Urothelium cell line (cell line): ENCODE data around the gene ISG15.
"Not testable (repeated sequence)": the region's sequence is repeated elsewhere in the genome, so short reads cannot be mapped to it uniquely, and the experiment has no call there.

Experiments
- DNase-seq: peaks from one replicate; pipeline ENCODE4 v3.0.0; 2011; ENCODE audit warnings: low spot score, mixed read lengths
- FAIRE-seq: peaks from 2 replicates; lab custom pipeline; 2011; peaks lifted over from hg19 to GRCh38; lab: Jason Lieb, UNC

The ISG15 gene

GRCh38 chr1:975365-975764, 37.9 kb upstream of the ISG15 start:
- FAIRE-seq (no peak), DNase-seq (no peak)

DNA sequence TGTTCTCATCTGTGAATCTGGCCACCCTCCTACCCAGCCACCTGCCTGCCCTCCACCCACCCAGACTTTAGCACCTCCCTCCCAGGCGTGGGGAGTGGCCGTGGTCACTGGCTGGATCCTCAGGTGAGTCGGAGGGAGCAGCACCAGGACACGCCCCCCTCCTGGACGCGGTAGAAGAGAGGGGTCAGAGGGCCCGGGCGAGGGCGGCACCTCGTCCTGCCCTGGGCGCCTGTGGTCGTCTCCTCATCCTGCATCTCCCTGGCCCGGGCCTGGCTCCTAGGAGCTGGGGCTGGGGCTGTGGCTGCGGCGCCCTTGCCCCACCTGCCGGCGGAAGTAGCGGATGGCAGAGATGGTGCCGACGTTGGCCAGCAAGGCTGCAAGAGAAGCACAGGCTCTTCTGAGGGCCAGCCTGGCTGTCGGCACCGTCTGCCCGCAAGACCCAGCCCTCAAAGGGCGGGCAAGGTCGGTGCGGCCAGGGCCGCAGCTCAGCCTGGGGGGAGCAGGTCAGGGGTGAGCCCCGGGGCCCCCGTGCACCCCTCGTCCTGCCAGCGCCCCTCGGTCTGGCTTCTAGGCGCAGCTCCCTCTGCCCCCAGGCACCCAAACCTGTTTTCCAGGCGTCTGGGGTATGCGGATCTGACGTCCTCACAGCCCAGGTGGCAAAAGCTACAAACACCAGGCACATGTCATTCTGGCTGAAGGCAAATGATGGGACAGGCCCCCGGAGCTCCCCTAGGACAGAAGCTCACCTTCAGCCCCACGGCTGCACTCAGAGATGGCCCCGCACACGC, 37.2 kb upstream of the ISG15 start:
- FAIRE-seq: no peak
- DNase-seq: peak; percentile 50

- not testable (repeated sequence) for DNase-seq, FAIRE-seq
Measured at GRCh38 chr1:976791-977190, 36.5 kb upstream of the ISG15 start.

GRCh38 chr1:978069-978834, 35.0 kb upstream of the ISG15 start:
- no peak for FAIRE-seq
- no peak for DNase-seq

DNA sequence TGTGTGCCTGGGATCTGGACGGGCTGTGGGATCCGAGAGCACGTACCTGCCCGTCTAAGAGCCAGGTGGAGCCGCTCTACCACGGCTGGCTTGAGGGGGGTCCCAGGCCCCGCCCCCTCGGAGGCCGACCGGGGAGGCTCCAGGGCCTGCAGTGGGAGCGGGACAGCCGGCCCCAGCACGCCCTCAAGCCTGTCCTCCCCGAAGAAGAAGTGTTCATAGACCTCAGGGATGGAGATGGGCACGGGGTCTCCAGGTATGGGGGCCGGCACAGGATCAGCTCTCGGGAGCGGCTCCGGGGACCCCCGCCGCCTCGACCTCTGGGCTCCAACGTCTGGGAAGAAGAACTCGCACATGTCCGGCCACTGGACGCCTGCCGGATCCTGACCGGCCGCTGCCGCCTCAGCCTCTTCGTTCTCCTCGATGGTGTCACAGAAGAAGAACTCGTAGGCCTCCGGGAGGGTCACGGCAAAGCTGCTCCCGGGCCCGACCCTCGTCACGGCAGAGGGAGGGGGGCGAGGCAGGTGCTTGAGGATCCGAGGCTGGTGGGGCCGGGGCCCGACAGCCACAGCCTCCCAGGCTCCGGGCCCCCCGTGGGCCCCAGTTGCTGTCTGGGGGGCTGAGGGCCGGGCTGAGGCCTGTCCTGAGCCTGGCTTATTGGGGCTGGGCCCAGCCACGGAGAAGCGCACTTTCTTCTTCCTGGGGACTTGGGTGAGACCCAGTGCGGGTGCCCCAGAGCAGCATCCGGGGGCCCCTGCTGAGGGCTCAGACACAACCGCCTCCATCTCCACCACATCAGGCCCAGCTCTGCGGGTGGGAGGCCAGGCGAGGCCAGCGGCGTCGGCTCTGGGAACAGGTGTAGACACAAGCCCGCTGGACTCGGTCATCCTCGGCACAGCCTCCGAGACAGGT, 34.2 kb upstream of the ISG15 start:
- FAIRE-seq (no peak), DNase-seq (no peak)

DNA sequence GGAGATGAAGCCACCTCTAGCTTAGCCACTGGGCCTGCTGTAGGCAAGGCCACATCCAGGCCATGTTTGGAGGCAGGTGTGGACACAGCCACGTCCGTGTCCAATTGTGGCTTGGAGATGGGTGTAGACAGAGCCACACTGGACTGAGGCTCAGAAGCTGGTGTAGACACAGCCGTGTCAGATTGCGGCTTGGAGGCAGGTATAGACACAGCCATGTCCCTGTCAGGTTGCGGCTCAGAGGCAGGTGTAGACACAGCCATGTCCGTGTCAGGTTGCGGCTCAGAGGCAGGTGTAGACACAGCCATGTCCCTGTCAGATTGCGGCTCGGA, 33.6 kb upstream of the ISG15 start:
- DNase-seq (no peak), FAIRE-seq (no peak)

DNA sequence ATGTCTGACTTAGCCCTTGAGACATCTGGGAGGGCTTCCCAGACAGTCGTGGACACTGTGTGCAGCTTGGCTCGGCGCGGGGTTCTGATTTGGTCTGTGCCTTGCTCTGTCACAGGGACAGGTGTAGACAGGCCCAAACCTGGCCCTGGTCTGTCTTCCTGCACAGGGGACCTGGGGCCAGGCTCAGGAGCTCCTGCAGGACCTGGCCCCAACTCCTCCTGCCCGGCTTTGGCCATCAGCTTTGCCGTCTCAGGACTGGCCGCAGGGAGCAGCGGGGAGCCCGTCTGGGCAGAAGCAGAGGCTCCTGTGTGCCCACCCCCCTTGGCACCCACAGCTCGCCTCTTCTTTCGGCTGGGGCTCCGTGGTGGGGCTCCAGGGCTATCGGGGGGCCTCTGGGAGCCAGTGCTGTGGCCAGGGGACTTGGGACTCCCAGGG, 33.1 kb upstream of the ISG15 start:
- DNase-seq: no peak
- no peak for FAIRE-seq

GRCh38 chr1:980602-981395, 32.5 kb upstream of the ISG15 start:
- DNase-seq (no peak), FAIRE-seq (no peak)

GRCh38 chr1:981491-981954, 31.8 kb upstream of the ISG15 start:
- FAIRE-seq (no peak), DNase-seq (no peak)

GRCh38 chr1:981955-982558, 31.2 kb upstream of the ISG15 start, which contains the start of gene PERM1:
PERM1 (minus strand) TSS chr1:982093; CDS start chr1:981029, 1,064 bp downstream.
- no peak for FAIRE-seq

DNA sequence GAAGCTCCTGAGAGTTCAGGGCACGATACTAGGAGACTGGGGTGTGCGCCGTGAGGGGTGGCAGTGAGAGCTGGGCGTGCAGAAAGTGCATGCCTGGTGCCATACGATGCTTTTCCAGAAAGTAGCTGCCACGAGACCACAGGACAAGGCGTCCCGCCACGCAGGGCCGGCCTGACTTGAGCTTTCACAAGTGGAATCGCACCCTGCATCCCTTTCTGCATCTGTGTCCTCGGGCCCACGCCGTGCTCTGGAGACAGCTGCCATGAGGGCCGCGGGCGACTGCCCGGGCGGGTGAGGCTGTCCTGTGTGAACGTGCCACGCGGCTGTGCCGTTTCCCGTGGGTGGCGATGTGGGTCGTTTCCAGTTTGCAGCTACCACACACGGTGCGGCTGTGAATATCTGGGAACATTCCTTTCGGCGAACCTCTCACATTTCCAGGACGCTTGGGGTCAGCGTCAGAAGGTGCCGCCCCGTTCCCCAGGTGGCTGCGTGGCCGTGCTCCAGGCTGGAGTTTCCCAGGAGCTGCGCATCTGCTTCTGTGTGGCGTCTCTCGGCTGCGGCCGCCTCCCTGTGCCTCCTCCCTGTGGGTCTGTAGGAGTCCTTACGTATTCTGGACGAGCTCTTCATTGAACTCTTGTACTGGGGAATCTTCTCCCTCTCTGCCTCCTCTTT, 30.4 kb upstream of the ISG15 start:
- no peak for FAIRE-seq
- no peak for DNase-seq

More at GRCh38 chr1:981955-982558, 31.2 kb upstream of the ISG15 start, which contains the start of gene PERM1:
- DNase-seq: no peak

- FAIRE-seq (no peak), DNase-seq (peak; percentile 61)
Measured at GRCh38 chr1:983798-984475, 29.4 kb upstream of the ISG15 start.

- FAIRE-seq (no peak), DNase-seq (no peak)
Measured at GRCh38 chr1:984476-984814, 28.9 kb upstream of the ISG15 start.

DNA sequence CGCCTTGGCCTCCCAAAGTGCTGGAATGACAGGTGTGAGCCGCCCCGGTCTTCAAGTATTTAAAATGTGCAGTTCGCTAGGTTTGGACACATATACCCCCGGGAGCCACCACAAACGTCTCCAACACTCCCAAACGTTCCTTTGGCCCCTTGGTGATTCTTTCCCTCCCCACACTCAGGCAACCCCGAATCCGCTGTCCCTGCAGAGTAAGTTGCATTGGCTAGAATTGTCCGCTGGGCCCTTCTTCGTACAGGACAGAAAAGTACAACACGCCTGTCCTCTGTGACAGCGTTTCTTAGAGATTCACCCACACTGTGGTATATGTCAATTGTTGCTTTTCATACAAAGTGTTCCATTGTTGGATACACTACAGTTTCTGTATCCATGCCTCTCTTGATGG, 28.2 kb upstream of the ISG15 start:
- FAIRE-seq (no peak), DNase-seq (no peak)

DNA sequence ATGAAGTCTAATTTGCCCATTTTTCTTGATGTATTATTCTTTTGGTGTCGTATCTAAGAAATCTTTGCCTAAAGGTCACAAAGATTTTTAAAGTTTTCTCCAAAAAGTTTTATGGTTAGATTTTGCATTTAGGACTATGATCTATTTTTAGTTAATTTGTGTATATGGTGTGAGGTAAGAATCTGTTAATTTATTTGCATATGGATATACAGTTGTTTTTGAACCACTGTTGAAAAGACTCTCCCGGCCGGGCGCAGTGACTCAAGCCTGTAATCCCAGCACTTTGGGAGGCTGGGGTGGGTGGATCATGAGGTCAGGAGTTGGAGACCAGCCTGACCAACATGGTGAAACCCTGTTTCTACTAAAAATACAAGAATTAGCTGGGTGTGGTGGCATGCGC, 25.2 kb upstream of the ISG15 start:
- not testable (repeated sequence) for DNase-seq, FAIRE-seq

GRCh38 chr1:991275-991674, 22.0 kb upstream of the ISG15 start:
- not testable (repeated sequence) for DNase-seq, FAIRE-seq

GRCh38 chr1:991895-992294, 21.4 kb upstream of the ISG15 start:
- FAIRE-seq: no peak

DNA sequence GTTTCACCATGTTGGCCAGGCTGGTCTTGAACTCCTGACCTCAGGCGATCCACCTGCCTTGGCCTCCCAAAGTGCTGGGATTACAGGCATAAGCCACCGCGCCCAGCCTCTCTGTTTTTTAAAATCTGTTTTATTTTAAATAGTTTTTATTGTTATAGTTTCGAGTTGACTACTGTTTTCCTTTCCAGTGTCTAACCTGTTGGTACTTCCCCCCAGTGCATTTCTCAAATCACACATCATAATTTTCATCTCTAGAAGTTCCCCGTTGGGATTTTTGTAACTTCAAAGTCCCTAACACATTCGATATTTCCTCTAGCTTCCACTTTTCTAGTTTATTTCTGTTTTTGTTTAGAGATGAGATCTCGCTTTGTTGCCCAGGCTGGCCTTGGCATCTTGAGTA, 20.9 kb upstream of the ISG15 start:
- no peak for FAIRE-seq
- DNase-seq: no peak

More at GRCh38 chr1:991895-992294, 21.4 kb upstream of the ISG15 start:
- DNase-seq: no peak
